ENCODE results near the gene ADARB1. TPM values are rescaled to one million over a fixed set of nuclear protein-coding genes. Genes with fewer than 3 reads are reported as not detected.

The ADARB1 gene
- total RNA-seq, 1 experiment from 2014 or later = 15.8 TPM

DNA sequence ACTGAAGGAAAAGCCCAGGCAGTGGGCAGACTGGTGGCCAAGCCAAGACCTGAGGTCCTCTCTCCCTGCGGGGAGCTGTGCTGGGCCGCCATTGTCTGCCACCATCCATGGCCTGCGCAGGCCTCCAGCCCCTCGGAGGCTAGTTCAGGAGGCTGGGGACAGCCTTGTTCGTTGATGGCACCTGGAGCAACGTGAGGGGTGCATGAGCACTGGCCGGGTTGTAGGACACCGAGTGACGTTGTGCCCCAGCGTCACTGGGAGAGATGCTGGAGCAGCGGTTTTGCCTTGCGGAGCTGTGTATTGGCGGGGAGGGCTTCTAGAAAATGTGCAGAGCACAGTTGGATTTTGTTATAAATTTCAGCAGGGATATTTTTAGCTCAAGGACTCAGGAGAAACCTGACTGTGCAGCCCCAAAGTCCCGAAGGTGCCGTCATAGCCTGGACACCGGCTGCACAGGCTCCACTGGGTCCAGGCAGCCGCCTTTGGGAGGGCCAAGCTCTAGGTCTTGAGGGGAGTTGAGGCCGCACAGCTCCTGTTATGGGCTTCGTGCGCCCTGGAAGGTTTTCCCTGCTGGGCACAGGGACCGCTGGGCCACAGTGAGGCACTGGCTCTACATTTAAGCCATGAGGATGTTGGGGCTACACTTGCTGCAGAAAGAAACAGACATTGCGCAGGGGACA lies 48.2 kb upstream of the ADARB1 start:
- H3K23me2 ChIP-seq (ENCODE audit: insufficient read length, low read depth, low read length, poor library complexity, severe bottlenecking) = no peaks in the 10 kb centered on the region
- no peak overlapping the region for H3K4me2 ChIP-seq (ENCODE audit: insufficient read depth, insufficient read length, low read length)
- peaks cover 40% of the 10 kb centered on the region for H3K27me3 Mint-ChIP-seq (ENCODE audit: low read depth)
- no peak overlapping the region for H2AFZ ChIP-seq (ENCODE audit: low read length)
- no peak overlapping the region for H3K9ac ChIP-seq (ENCODE audit: extremely low read depth, insufficient read length, low read length)
- H3K14ac ChIP-seq (ENCODE audit: insufficient read depth, low read length) = no peak overlapping the region
- H3K9me3 ChIP-seq (ENCODE audit: control insufficient read depth, low read depth, low read length) = no peaks in the 10 kb centered on the region
- H3K9me3 Mint-ChIP-seq = peaks cover 17% of the 10 kb centered on the region in 2 experiments
- H3K27ac ChIP-seq (ENCODE audit: insufficient read length, low read depth, low read length) = no peak overlapping the region
- no peak overlapping the region for H4K5ac ChIP-seq (ENCODE audit: insufficient read length, low read depth, low read length)
- H4K91ac ChIP-seq (ENCODE audit: insufficient read length, low read depth, low read length) = no peak overlapping the region
- H3K4me1 ChIP-seq (ENCODE audit: insufficient read depth, low read length) = no peaks in the 10 kb centered on the region; the same call in 1 of the 2 replicates
- no CpG with 5 or more reads among the region's 22 CpGs for WGBS (ENCODE audit: extremely low coverage, insufficient read length, low lambda C conversion rate)
- H2BK5ac ChIP-seq (ENCODE audit: insufficient read length, low read length) = no peak overlapping the region
- no peaks in the 10 kb centered on the region for H3K79me2 ChIP-seq (ENCODE audit: insufficient read depth, low read length)
- peaks cover 26 to 31% of the 10 kb centered on the region in 2 experiments for H3K4me1 Mint-ChIP-seq
- no peaks in the 10 kb centered on the region for H3K79me1 ChIP-seq (ENCODE audit: insufficient read depth, low read depth, low read length, poor library complexity, severe bottlenecking)
- no peak overlapping the region for H2BK12ac ChIP-seq (ENCODE audit: insufficient read length, low read depth, low read length)
- H2AK5ac ChIP-seq (ENCODE audit: insufficient read length, low read length) = no peak overlapping the region
- H3K56ac ChIP-seq (ENCODE audit: insufficient read length, low read depth, low read length) = no peak overlapping the region
- H2BK15ac ChIP-seq (ENCODE audit: low read depth, low read length) = no peak overlapping the region
- H4K20me1 ChIP-seq (ENCODE audit: control insufficient read depth, insufficient read depth, insufficient read length) = no peaks in the 10 kb centered on the region
- H3T11ph ChIP-seq (ENCODE audit: low read length) = no peak overlapping the region
- no peak overlapping the region for H3K4ac ChIP-seq (ENCODE audit: low read depth, low read length)
- no peaks in the 10 kb centered on the region for H3K27me3 ChIP-seq (ENCODE audit: insufficient read depth, low read length)
- no peak for DNase-seq
- no peak overlapping the region for H3K23ac ChIP-seq (ENCODE audit: insufficient read length, low read depth, low read length)
- H3K36me3 Mint-ChIP-seq (ENCODE audit: insufficient read depth in 1 of 3, low read depth in 3 of 3) = peaks cover 1 to 11% (median 4%) of the 10 kb centered on the region in 3 experiments; a peak in 4 of 7 replicates
- no peak for TF ChIP-seq CTCF (conservative IDR thresholded peaks at IDR 0.05)
- no peak overlapping the region for H4K8ac ChIP-seq (replicated peaks; ENCODE audit: insufficient read length, low read depth, low read length)
- no peak overlapping the region for H3K18ac ChIP-seq (ENCODE audit: insufficient read length, low read depth, low read length)
- H3K4me3 Mint-ChIP-seq = no peak overlapping the region
- no peak overlapping the region for H2BK20ac ChIP-seq (ENCODE audit: low read depth, low read length, poor library complexity, severe bottlenecking)
- no peak overlapping the region for H2BK120ac ChIP-seq (ENCODE audit: low read depth, low read length, poor library complexity, severe bottlenecking)
- H3K27ac Mint-ChIP-seq = no peak overlapping the region; a peak in 2 of 7 replicates
